IMR-90 (cell line): Measurements from ENCODE around the gene CCDC9. TPM values are rescaled to one million over a fixed set of nuclear protein-coding genes. Genes with fewer than 3 reads are reported as not detected.

Experiments used
- ATAC-seq: fragments of 200-7000 bp; cut with Tn5 transposase; 2 replicates; pipeline ENCODE4 v1.9.1; 2020; ENCODE audit warnings: low read depth, mild to moderate bottlenecking, moderate library complexity
- BruUV-seq: library from RNA; stranded (reverse); fragments of 400-500 nt; replicated peaks from 2 replicates; lab custom pipeline; 2021; lab: Mats Ljungman, UMichigan
- CTCF ChIA-PET: fragments of 300-600 bp; formaldehyde crosslinking; extraction: SDS; loops from one replicate; lab custom pipeline; 2021; ENCODE audit warnings: antibody characterized with exemption; lab: Yijun Ruan, JAX
- POLR2A ChIA-PET: fragments of 300-600 bp; sonication (Branson Sonifier 250); formaldehyde crosslinking; loops from one replicate; lab custom pipeline; 2022; ENCODE audit warnings: antibody characterized with exemption; ENCODE audit not compliant: unreplicated experiment; lab: Charles Lee
- DNase-seq: peaks from one replicate; pipeline ENCODE4 v3.0.0; 2013
- H2AFZ ChIP-seq: replicated peaks from 2 replicates; pipeline ENCODE3; 2013; ENCODE audit warnings: low read length, mild to moderate bottlenecking; ENCODE audit not compliant: poor library complexity
- H2AK5ac ChIP-seq: 2 replicates; pipeline ENCODE4 v1.6.1; 2013; ENCODE audit warnings: low read depth, low read length, inconsistent platforms
- H2AK9ac ChIP-seq: replicated peaks from 2 replicates; pipeline ENCODE3; 2013; ENCODE audit warnings: mild to moderate bottlenecking, low read depth, low read length, moderate library complexity; ENCODE audit not compliant: poor library complexity
- H2BK120ac ChIP-seq: 2 replicates; pipeline ENCODE4 v1.6.1; 2013; ENCODE audit warnings: low read depth, low read length, inconsistent platforms
- H2BK15ac ChIP-seq: 3 replicates; pipeline ENCODE4 v1.6.1; 2013; ENCODE audit warnings: low read depth, low read length, inconsistent platforms
- H2BK20ac ChIP-seq: 2 replicates; pipeline ENCODE4 v1.6.1; 2013; ENCODE audit warnings: low read depth, mild to moderate bottlenecking, inconsistent platforms, low read length, moderate library complexity
- H2BK5ac ChIP-seq: 2 replicates; pipeline ENCODE4 v1.6.1; 2013; ENCODE audit warnings: mild to moderate bottlenecking, low read depth, low read length, inconsistent platforms; ENCODE audit not compliant: poor library complexity, severe bottlenecking
- H3K14ac ChIP-seq: replicated peaks from 2 replicates; pipeline ENCODE4 v1.6.1; 2013; ENCODE audit warnings: low read depth, low read length, inconsistent platforms
- H3K18ac ChIP-seq: 2 replicates; pipeline ENCODE4 v1.6.1; 2013; ENCODE audit warnings: low read depth, low read length, control low read depth
- H3K23ac ChIP-seq: 2 replicates; pipeline ENCODE4 v1.6.1; 2013; ENCODE audit warnings: low read depth, low read length, inconsistent platforms
- H3K27ac ChIP-seq: 2 replicates; pipeline ENCODE4 v1.5.1; 2013; ENCODE audit warnings: mild to moderate bottlenecking, control low read depth, low read length; ENCODE audit not compliant: insufficient read depth
- H3K27me3 ChIP-seq: 2 replicates; pipeline ENCODE4 v1.6.1; 2013; ENCODE audit warnings: low read length; ENCODE audit not compliant: control insufficient read depth, insufficient read depth
- H3K36me3 ChIP-seq: 2 replicates; pipeline ENCODE4 v1.6.1; 2013; ENCODE audit warnings: low read length, mixed read lengths; ENCODE audit not compliant: control insufficient read depth, insufficient read depth
- H3K4ac ChIP-seq: 2 replicates; pipeline ENCODE4 v1.6.1; 2013; ENCODE audit warnings: low read depth, low read length, inconsistent platforms
- H3K4me1 ChIP-seq: 2 replicates; pipeline ENCODE4 v1.6.1; 2013; ENCODE audit warnings: low read length, mixed read lengths; ENCODE audit not compliant: control insufficient read depth, insufficient read depth
- H3K4me2 ChIP-seq: 2 replicates; pipeline ENCODE4 v1.6.1; 2013; ENCODE audit warnings: low read depth, mild to moderate bottlenecking, control low read depth, low read length, moderate library complexity
- H3K4me3 ChIP-seq: 2 replicates; pipeline ENCODE4 v1.5.1; 2013; ENCODE audit warnings: low read depth, mild to moderate bottlenecking, control low read depth, low read length, moderate library complexity; ENCODE audit not compliant: insufficient read depth
- H3K56ac ChIP-seq: 2 replicates; pipeline ENCODE4 v1.6.1; 2013; ENCODE audit warnings: low read length, inconsistent platforms; ENCODE audit not compliant: insufficient read depth; ENCODE audit errors: extremely low read depth
- H3K79me1 ChIP-seq, 2 experiments: 2 replicates each; pipeline ENCODE4 v1.6.1; 2013; ENCODE audit warnings: low read length in 2 of 2, inconsistent platforms in 1 of 2, low read depth in 1 of 2
- H3K9ac ChIP-seq: 2 replicates; pipeline ENCODE4 v1.6.1; 2013; ENCODE audit warnings: low read depth, low read length, control low read depth
- H3K9me1 ChIP-seq: 2 replicates; pipeline ENCODE4 v1.6.1; 2013; ENCODE audit warnings: low read length, inconsistent platforms; ENCODE audit not compliant: insufficient read depth
- H3K9me3 ChIP-seq: 2 replicates; pipeline ENCODE4 v1.6.1; 2013; ENCODE audit warnings: low read length; ENCODE audit not compliant: control insufficient read depth, insufficient read depth
- H4K20me1 ChIP-seq: 2 replicates; pipeline ENCODE4 v1.6.1; 2013; ENCODE audit warnings: low read length, inconsistent platforms; ENCODE audit not compliant: insufficient read depth
- H4K5ac ChIP-seq: 2 replicates; pipeline ENCODE4 v1.6.1; 2013; ENCODE audit warnings: mild to moderate bottlenecking, low read depth, low read length, control low read depth
- H4K8ac ChIP-seq, 2 experiments: 2 replicates each; pipeline ENCODE4 v1.6.1; 2013; ENCODE audit warnings: low read depth in 2 of 2, low read length in 2 of 2, control low read depth in 1 of 2, inconsistent platforms in 1 of 2
- H4K91ac ChIP-seq: 2 replicates; pipeline ENCODE4 v1.6.1; 2013; ENCODE audit warnings: low read depth, low read length, inconsistent platforms; ENCODE audit not compliant: insufficient read depth
- BHLHE40 ChIP-seq: fragments of 150-350 bp; IDR thresholded peaks from 2 replicates; pipeline ENCODE4 v1.6.1; 2016; ENCODE audit warnings: mild to moderate bottlenecking, low read depth, low read length
- CEBPB ChIP-seq: IDR thresholded peaks from 2 replicates; pipeline ENCODE4 v1.6.1; 2012; ENCODE audit warnings: low read depth, low read length, improper control_type of control experiment
- CHD1 ChIP-seq: IDR thresholded peaks from 2 replicates; pipeline ENCODE4 v1.6.1; 2012; ENCODE audit warnings: low read depth, low read length, improper control_type of control experiment
- CTCF ChIP-seq: conservative IDR thresholded peaks from 2 replicates; pipeline ENCODE4 v1.5.1; 2012; ENCODE audit warnings: mild to moderate bottlenecking, low read depth, low read length, improper control_type of control experiment
- ELK1 ChIP-seq: fragments of 150-350 bp; IDR thresholded peaks from 2 replicates; pipeline ENCODE4 v1.6.1; 2016; ENCODE audit warnings: low read depth, mild to moderate bottlenecking, low read length, moderate library complexity, borderline replicate concordance
- FOS ChIP-seq: fragments of 150-350 bp; IDR thresholded peaks from 2 replicates; pipeline ENCODE4 v1.6.1; 2016; ENCODE audit warnings: low read depth, low read length
- MAFK ChIP-seq: IDR thresholded peaks from 2 replicates; pipeline ENCODE4 v1.6.1; 2012; ENCODE audit warnings: low read depth, low read length, improper control_type of control experiment
- MAZ ChIP-seq: IDR thresholded peaks from 2 replicates; pipeline ENCODE4 v1.6.1; 2012; ENCODE audit warnings: low read depth, mild to moderate bottlenecking, low read length, improper control_type of control experiment, moderate library complexity, borderline replicate concordance
- MXI1 ChIP-seq: IDR thresholded peaks from 2 replicates; pipeline ENCODE4 v1.6.1; 2012; ENCODE audit warnings: low read depth, mild to moderate bottlenecking, low read length, moderate library complexity, borderline replicate concordance
- POLR2A ChIP-seq: IDR thresholded peaks from 2 replicates; pipeline ENCODE4 v1.6.1; 2012; ENCODE audit warnings: mild to moderate bottlenecking, low read depth, low read length
- RAD21 ChIP-seq: IDR thresholded peaks from 2 replicates; pipeline ENCODE4 v1.6.1; 2012; ENCODE audit warnings: low read length, improper control_type of control experiment
- SMC3 ChIP-seq: fragments of 150-350 bp; IDR thresholded peaks from 2 replicates; pipeline ENCODE4 v1.6.1; 2016; ENCODE audit warnings: low read depth, mild to moderate bottlenecking, antibody characterized with exemption, low read length, moderate library complexity
- USF2 ChIP-seq: fragments of 150-350 bp; IDR thresholded peaks from 2 replicates; pipeline ENCODE4 v1.6.1; 2017; ENCODE audit warnings: mild to moderate bottlenecking, antibody characterized with exemption, low read length, low read depth
- WGBS, 2 experiments: methylation state at CpG; one replicate each; pipeline versions ENCODE4 v1.1.5 to v1.1.7; 2013; ENCODE audit warnings: missing lambda C conversion rate in 2 of 2; ENCODE audit not compliant: insufficient read length in 1 of 2; ENCODE audit errors: extremely low coverage in 2 of 2; 5-methylcytosine and 5-hydroxymethylcytosine counted together
- dilution Hi-C: fragments of 300-500 bp; cut with HindIII; formaldehyde crosslinking; loops from one replicate; pipeline ENCODE4 v1.14.3; 2018; ENCODE audit warnings: low sequenced_read_pairs; ENCODE audit not compliant: unreplicated experiment
- in situ Hi-C: fragments of 300-500 bp; cut with MboI; formaldehyde crosslinking; loops from 3 replicates; pipeline ENCODE4 v1.14.3; 2019; ENCODE audit warnings: low sequenced_read_pairs, inconsistent platforms, mixed read lengths
- intact Hi-C: fragments of 100-400 bp; cut with micrococcal nuclease; formaldehyde crosslinking; loops from 2 replicates; pipeline ENCODE4 v1.10.0; 2022
- polyA plus RNA-seq, 3 experiments: library from polyadenylated mRNA; depleted of rRNA; stranded (reverse); fragments of >200 nt; gene quantifications; 2 replicates each; pipeline ENCODE4 v1.2.3, GENCODE V29; 2012; ENCODE audit warnings: low replicate concordance in 1 of 3
- total RNA-seq: library from RNA; depleted of rRNA; stranded (reverse); fragments of >200 nt; gene quantifications from 2 replicates; pipeline ENCODE4 v1.2.3, GENCODE V29; 2012

Gene CCDC9
- total and polyA plus RNA-seq, 2 of the 4 experiments (the other 2 are of a cell fraction) = 2.9 to 8.6 TPM

- Histone ChIP-seq H4K91ac (peak overlapping the region; percentile 83), H3K4me1 (peaks cover 14% of the 10 kb centered on the region), H3K4ac (peak overlapping the region; percentile 90), H3K27ac (peak overlapping the region; percentile 81), H3K36me3 (peaks cover 29% of the 10 kb centered on the region), H3K23ac (peak overlapping the region; percentile 86), H2AK5ac (peak overlapping the region; percentile 94), H3K9me1 (peaks cover 13% of the 10 kb centered on the region), H3K79me1 (peaks cover 3 to 38% of the 10 kb centered on the region in 2 experiments; a peak in 3 of 4 replicates), H3K9ac (peak overlapping the region; percentile 54), H3K27me3 (no peaks in the 10 kb centered on the region), H3K14ac (peak overlapping the region; percentile 67), H4K20me1 (peaks cover 20% of the 10 kb centered on the region), H3K56ac (peak overlapping the region; percentile 71; the same call in 1 of the 2 replicates), H3K4me2 (peak overlapping the region; percentile 40), H4K5ac (peak overlapping the region; percentile 60), H2BK15ac (peak overlapping the region; percentile 70; the same call in 1 of the 3 replicates), H2BK120ac (peak overlapping the region; percentile 51), H2AFZ (peak overlapping the region; percentile 90), H2BK5ac (peak overlapping the region; percentile 44), H4K8ac (peak overlapping the region; percentile 91 to 94), H3K4me3 (peak overlapping the region; percentile 58), H3K18ac (peak overlapping the region; percentile 14; the same call in 1 of the 2 replicates), H2AK9ac (peak overlapping the region; percentile 98), H3K9me3 (no peaks in the 10 kb centered on the region), H2BK20ac (0 out of 2 replicates have a peak overlapping the region, but pooled peaks have one; percentile 16)
- 40% methylated on average over 19 of the region's 42 CpGs; no CpG with 5 or more reads in 1 of the 2 experiments for WGBS, 2 experiments
- dilution Hi-C loops (no loop called here), in situ Hi-C loops (no loop called here), intact Hi-C loops (loop anchor here (1.0 kb wide), 1 partner anchor 15 kb away; no protein-coding TSS in a partner anchor)
- ATAC-seq (no peak; the same call in 1 of the 2 replicates), DNase-seq (no peak)
- ChIA-PET CTCF (no interaction called here), POLR2A (no interaction called here)
- no TSS peak for BruUV-seq
- TF ChIP-seq USF2 = no peak
- TF ChIP-seq ELK1 = no peak
- TF ChIP-seq CHD1 = no peak
- no peak for TF ChIP-seq RAD21
- TF ChIP-seq CEBPB = no peak
- TF ChIP-seq MAFK = no peak
- no peak; the same call in 1 of the 2 replicates for TF ChIP-seq MAZ
- no peak for TF ChIP-seq MXI1
- TF ChIP-seq BHLHE40 = no peak
- no peak for TF ChIP-seq FOS
- TF ChIP-seq CTCF = no peak
- no peak for TF ChIP-seq SMC3
- TF ChIP-seq POLR2A = no peak
Observed at GRCh38 chr19:47272448-47273312, 16.4 kb downstream of the CCDC9 start.
